Smooth muscle cell (in vitro differentiated cells): ENCODE measurements around the gene TMEM87B. TPM values are rescaled to one million over a fixed set of nuclear protein-coding genes. Genes with fewer than 3 reads are reported as not detected.

ENCODE experiments used
- DNase-seq: peaks from one replicate; lab custom pipeline; 2025; ENCODE audit not compliant: unreplicated experiment; lab: John Stamatoyannopoulos, UW
- H2AFZ ChIP-seq: fragments of 200-600 bp; sonication (generic); 2 replicates; pipeline ENCODE4 v1.6.0; 2016; ENCODE audit warnings: antibody characterized with exemption, low read depth, mild to moderate bottlenecking
- H3F3A ChIP-seq: fragments of 200-600 bp; sonication (generic); 2 replicates; pipeline ENCODE4 v1.6.0; 2017; ENCODE audit warnings: antibody characterized with exemption, low read depth
- H3K27ac ChIP-seq: fragments of 200-600 bp; sonication (generic); 2 replicates; pipeline ENCODE4 v1.5.1; 2016; ENCODE audit warnings: low read depth, mild to moderate bottlenecking
- H3K27me3 ChIP-seq: fragments of 200-600 bp; sonication (generic); 2 replicates; pipeline ENCODE4 v1.6.1; 2016; ENCODE audit warnings: low read depth, mild to moderate bottlenecking
- H3K36me3 ChIP-seq: fragments of 200-600 bp; sonication (generic); 2 replicates; pipeline ENCODE4 v1.5.1; 2016; ENCODE audit warnings: low read depth
- H3K4me1 ChIP-seq: fragments of 200-600 bp; sonication (generic); 2 replicates; pipeline ENCODE4 v1.5.1; 2016; ENCODE audit warnings: low read depth
- H3K4me2 ChIP-seq: fragments of 200-600 bp; sonication (generic); 2 replicates; pipeline ENCODE4 v1.6.0; 2016; ENCODE audit warnings: mild to moderate bottlenecking
- H3K4me3 ChIP-seq: fragments of 200-600 bp; sonication (generic); 2 replicates; pipeline ENCODE4 v1.5.1; 2016; ENCODE audit warnings: mild to moderate bottlenecking
- H3K79me2 ChIP-seq: fragments of 200-600 bp; sonication (generic); 2 replicates; pipeline ENCODE4 v1.6.0; 2016; ENCODE audit warnings: low read depth, mild to moderate bottlenecking
- H3K9ac ChIP-seq: fragments of 200-600 bp; sonication (generic); 2 replicates; pipeline ENCODE4 v1.6.0; 2016; ENCODE audit warnings: low read depth
- H3K9me3 ChIP-seq: fragments of 200-600 bp; sonication (generic); replicated peaks from 2 replicates; pipeline ENCODE4 v1.5.1; 2016; ENCODE audit warnings: low read depth
- H4K20me1 ChIP-seq: fragments of 200-600 bp; sonication (generic); 2 replicates; pipeline ENCODE4 v1.6.0; 2016; ENCODE audit warnings: low read depth
- WGBS: methylation state at CpG from one replicate; pipeline ENCODE4 v1.1.7; 2016; ENCODE audit warnings: low lambda C conversion rate; 5-methylcytosine and 5-hydroxymethylcytosine counted together
- polyA plus RNA-seq: library from polyadenylated mRNA; unstranded; fragments of >200 nt; fragmentation: Nextera tagmentation; extraction: Ambion mirVana; gene quantifications from 2 replicates; pipeline ENCODE4 v1.2.1, GENCODE V29; 2016
- total RNA-seq: library from RNA; depleted of rRNA; stranded (reverse); fragments of >200 nt; gene quantifications from 2 replicates; pipeline ENCODE4 v1.2.3, GENCODE V29; 2014
- TF ChIP-seq, protein P1 (sequence below): fragments of 200-600 bp; sonication (generic); IDR thresholded peaks from 2 replicates; pipeline ENCODE4 v1.5.1; 2017; ENCODE audit warnings: borderline replicate concordance, mild to moderate bottlenecking, antibody characterized with exemption; ENCODE audit not compliant: insufficient read depth, poor library complexity, severe bottlenecking

TMEM87B gene
- total and polyA plus RNA-seq, 2 experiments from 2014 or later, result 27.2 to 109 TPM

DNA sequence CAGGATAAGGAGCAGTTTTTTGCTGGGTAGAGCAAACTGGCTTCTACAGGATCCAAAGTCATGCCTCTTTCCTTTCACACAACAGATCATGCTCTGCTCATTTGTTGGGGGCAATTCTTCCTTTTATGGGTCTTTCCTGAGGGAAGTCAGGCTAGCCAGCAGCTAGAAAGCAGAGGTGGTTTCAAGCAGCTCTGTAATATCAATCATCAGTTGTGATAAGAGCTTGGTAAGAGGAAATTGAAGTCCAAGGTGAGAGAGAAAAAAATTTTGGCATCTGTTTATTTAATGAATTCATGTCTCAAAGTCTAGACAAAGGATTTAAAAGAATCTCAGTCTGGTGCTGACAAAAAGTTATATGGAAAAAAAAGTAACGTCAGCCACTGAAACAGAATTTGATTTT is 6.2 kb downstream of the TMEM87B start:
- Histone ChIP-seq H3K4me3 (no peak overlapping the region), H3F3A (peaks cover 33% of the 10 kb centered on the region), H3K36me3 (peaks cover 19% of the 10 kb centered on the region), H3K4me2 (peak overlapping the region; percentile 23), H3K9ac (peak overlapping the region; percentile 36), H3K27me3 (no peaks in the 10 kb centered on the region), H3K79me2 (peaks cover 88% of the 10 kb centered on the region), H2AFZ (no peak overlapping the region), H4K20me1 (peaks cover 68% of the 10 kb centered on the region), H3K4me1 (peaks cover 19% of the 10 kb centered on the region), H3K27ac (peak overlapping the region; percentile 89), H3K9me3 (no peaks in the 10 kb centered on the region)
- DNase-seq, result no peak
- 47% methylated on average over 1 of the region's 1 CpG for WGBS
- TF ChIP-seq, protein P1, sequence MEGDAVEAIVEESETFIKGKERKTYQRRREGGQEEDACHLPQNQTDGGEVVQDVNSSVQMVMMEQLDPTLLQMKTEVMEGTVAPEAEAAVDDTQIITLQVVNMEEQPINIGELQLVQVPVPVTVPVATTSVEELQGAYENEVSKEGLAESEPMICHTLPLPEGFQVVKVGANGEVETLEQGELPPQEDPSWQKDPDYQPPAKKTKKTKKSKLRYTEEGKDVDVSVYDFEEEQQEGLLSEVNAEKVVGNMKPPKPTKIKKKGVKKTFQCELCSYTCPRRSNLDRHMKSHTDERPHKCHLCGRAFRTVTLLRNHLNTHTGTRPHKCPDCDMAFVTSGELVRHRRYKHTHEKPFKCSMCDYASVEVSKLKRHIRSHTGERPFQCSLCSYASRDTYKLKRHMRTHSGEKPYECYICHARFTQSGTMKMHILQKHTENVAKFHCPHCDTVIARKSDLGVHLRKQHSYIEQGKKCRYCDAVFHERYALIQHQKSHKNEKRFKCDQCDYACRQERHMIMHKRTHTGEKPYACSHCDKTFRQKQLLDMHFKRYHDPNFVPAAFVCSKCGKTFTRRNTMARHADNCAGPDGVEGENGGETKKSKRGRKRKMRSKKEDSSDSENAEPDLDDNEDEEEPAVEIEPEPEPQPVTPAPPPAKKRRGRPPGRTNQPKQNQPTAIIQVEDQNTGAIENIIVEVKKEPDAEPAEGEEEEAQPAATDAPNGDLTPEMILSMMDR, result no peak

DNA sequence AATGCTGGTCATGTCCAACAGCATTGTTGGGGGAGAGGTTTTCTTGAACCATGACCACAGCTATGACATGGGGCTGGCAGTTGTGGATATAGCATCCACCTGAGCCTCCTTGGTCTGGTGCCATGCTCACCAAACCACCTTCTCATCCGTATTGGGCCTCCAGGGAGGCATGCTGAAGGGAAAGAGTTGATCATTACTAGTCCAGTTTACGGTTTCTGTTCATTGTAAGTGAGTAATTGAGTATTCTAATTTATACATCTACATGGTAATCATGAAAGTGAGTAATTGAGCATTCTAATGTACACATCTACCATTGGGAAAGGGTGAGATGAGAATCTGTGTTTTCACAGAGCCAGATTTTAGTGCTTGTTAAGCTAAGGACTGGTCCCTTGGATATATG is 6.8 kb downstream of the TMEM87B start:
- Histone ChIP-seq H3K4me3 (no peak overlapping the region), H3F3A (peaks cover 31% of the 10 kb centered on the region), H3K9me3 (no peaks in the 10 kb centered on the region), H3K79me2 (peaks cover 91% of the 10 kb centered on the region), H3K27ac (peak overlapping the region; percentile 89), H4K20me1 (peaks cover 68% of the 10 kb centered on the region), H3K27me3 (no peaks in the 10 kb centered on the region), H3K4me1 (peaks cover 18% of the 10 kb centered on the region), H3K9ac (peak overlapping the region; percentile 36), H2AFZ (no peak overlapping the region), H3K36me3 (peaks cover 24% of the 10 kb centered on the region), H3K4me2 (peak overlapping the region; percentile 44)
- no peak for DNase-seq
- WGBS, result 89% methylated on average over 2 of the region's 2 CpGs
- TF ChIP-seq, protein P1, result no peak

DNA sequence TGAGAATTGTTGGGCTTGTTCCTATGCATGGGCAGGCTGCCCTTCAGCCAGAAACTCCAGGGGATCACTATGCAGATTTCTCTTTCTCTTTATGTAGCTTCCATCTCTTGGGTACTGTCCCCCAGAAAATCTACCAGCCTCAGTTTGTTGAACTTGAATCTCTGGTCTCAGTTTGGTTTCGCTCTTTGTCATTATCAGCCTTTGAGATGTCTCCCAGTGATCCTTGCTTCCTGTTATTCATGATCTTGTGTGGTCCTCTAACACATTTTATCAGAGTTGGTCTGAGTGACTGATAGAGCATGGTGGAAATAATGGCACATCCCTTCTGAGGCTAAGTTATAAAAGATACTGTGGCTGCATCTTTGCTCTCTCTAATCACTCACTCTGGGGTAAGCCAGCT is 7.8 kb downstream of the TMEM87B start:
- H3F3A ChIP-seq, result peaks cover 24% of the 10 kb centered on the region
- peaks cover 71% of the 10 kb centered on the region for H4K20me1 ChIP-seq
- WGBS, result 64% methylated on average over 1 of the region's 1 CpG
- H3K27me3 ChIP-seq, result no peaks in the 10 kb centered on the region
- TF ChIP-seq, protein P1, result no peak
- no peak overlapping the region for H2AFZ ChIP-seq
- H3K4me1 ChIP-seq, result peaks cover 11% of the 10 kb centered on the region
- H3K27ac ChIP-seq, result peak overlapping the region; percentile 89
- H3K36me3 ChIP-seq, result peaks cover 34% of the 10 kb centered on the region
- H3K79me2 ChIP-seq, result peaks cover 91% of the 10 kb centered on the region
- H3K4me2 ChIP-seq, result peak overlapping the region; percentile 44
- H3K4me3 ChIP-seq, result no peak overlapping the region
- H3K9me3 ChIP-seq, result no peaks in the 10 kb centered on the region
- no peak for DNase-seq
- peak overlapping the region; percentile 36 for H3K9ac ChIP-seq

DNA sequence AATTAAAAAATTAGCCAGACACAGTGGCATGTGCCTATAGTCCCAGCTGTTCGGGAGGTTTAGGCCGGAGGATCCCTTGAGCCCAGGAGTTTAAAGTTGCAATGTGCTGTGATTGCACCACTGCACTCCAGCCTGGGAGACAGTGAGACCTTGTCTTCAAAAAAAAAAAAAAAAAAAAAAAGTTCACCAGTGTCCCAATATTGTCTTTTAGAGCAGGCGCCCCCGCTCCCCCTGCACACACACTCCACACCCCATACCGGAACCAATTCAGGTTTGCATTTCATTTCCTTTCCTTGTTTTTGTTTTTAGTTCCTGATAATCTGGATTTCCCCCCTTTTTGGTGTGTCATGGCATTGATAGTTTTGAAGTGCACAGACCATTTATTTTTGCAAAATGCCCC is 10.4 kb downstream of the TMEM87B start:
- Histone ChIP-seq H3K9me3 (no peaks in the 10 kb centered on the region), H3K79me2 (peaks cover 88% of the 10 kb centered on the region), H3F3A (peaks cover 16% of the 10 kb centered on the region), H3K27ac (peak overlapping the region; percentile 89), H3K9ac (no peak overlapping the region), H3K4me2 (peak overlapping the region; percentile 1), H4K20me1 (peaks cover 69% of the 10 kb centered on the region), H3K36me3 (peaks cover 52% of the 10 kb centered on the region), H3K4me1 (peaks cover 5% of the 10 kb centered on the region), H3K4me3 (no peak overlapping the region), H3K27me3 (no peaks in the 10 kb centered on the region), H2AFZ (no peak overlapping the region)
- no peak for DNase-seq
- 78% methylated on average over 5 of the region's 5 CpGs for WGBS
- TF ChIP-seq, protein P1, result no peak
